Left renal cortex interstitium (tissue), 4 donors: ENCODE measurements around the gene GNG12. TPM values are rescaled to one million over a fixed set of nuclear protein-coding genes. Genes with fewer than 3 reads are reported as not detected.

Experiments
- DNase-seq, 4 donors: peaks; one replicate each; pipeline ENCODE4 v3.0.0-alpha.2; 2013; ENCODE audit warnings: low read depth in 4 of 4, low spot score in 2 of 4, missing footprints in 1 of 4
- polyA plus RNA-seq, 4 donors: library from polyadenylated mRNA; unstranded; fragments of 120-200 nt; gene quantifications; one replicate each; pipeline ENCODE4 v1.2.1, GENCODE V29; 2013; ENCODE audit not compliant: insufficient read length in 4 of 4

GNG12 gene
- polyA plus RNA-seq, 4 donors: 83.3 to 111 (median 106) TPM

DNA sequence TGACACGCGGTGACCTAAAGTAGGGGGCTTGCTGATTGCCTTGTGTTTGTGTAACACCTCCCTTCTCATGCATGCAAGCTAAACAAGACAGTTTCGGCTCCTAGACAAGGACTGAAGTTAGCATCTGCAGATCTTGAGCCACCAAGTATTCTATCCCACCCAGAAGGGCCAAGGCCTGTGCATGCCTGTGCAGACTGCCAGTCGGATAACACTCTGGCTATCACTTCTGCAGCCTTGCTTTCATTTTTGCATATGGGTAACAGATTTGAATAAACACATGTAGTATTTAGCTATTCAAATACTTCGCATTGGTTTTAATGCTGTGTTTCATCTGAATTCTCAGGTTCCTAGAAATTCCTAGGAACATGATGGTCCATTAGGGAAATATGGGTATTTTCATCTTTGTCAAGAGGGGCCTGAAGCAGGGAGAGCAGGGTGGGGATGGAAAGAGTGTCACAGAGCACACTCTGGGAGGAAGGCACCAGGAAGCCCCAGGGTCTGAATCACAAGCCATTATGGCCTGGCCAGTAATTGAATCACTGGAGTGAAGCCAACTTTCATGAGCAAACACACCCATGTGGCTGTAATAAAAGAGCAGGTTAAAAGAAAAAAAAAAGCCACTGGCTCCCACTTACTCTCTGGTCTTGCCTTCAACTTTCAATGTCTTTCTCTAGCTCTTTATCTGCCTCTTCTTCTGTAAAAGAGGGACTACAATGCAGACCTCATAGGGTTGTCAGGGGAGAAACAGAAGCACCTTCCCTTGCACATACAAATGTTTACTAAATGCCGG lies 120.0 kb downstream of the GNG12 start:
- no peak for DNase-seq

DNA sequence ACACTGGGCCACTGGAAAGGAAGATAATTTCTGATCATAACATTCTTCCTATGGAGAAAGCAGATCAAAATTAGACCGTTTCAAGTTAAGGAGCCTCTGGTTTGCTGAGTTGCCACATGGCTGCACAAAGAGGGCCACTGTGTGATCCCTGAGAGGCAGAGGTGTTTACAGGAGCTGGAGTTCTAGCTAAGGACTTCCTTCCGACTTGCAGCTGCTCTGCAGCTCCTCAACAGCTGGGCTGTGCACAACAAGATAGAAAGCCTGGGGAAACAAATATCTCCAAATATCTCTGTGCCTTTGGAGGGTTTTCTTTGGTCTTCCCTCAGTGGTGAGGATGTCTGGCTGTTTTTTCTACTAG lies 121.4 kb downstream of the GNG12 start:
- DNase-seq: no peak

DNA sequence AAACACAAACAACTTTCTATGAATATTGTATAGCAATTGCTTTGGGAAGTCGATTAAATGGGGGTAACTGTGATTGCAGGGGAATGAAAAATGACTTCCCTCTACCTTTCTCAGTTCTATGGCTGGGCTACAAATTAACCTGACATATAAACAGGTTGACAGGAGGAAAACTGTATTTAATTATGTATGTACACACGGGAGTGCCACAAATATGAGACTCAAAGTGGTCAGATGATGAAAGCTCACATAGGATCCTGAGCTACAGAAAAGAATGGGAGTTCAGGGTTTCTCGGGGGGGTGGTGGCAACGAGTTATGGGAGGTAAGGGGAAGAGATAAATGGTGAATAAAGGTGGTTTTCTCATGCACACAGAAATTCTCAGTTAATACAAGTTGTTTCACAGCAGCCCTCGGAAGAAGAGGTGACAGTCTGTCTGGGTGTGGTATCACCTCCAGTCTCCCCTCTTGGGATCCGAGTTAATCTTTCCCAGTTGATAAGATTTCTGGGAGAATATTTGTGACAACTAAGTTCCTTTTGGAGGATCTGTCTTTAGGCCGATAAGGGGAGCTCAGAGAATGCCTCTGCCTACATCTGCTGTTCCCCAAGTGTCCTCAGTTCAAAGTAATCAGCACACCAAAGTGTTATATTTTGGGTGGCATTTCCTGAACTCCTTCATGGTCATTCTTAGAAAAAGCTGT lies 122.0 kb downstream of the GNG12 start:
- no peak for DNase-seq

DNA sequence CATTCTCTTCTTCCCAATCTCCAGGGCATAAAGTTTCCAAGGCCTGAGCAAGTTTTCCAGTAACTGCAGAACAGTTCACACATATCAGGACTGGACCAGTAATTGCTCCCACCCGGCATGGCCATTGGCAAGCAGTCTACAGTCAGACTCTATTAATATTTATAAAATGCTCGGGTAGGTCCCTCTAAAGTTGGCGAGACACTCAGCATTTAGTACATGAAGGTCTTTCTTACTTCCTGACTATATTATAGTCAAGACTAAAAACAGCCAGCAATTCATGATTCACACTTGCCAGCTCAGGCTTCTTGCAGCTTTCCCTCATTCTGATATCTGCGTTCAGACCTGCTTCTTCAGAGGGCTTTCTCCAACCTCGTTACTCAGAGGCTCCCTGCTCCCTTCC lies 122.8 kb downstream of the GNG12 start:
- DNase-seq: no peak

DNA sequence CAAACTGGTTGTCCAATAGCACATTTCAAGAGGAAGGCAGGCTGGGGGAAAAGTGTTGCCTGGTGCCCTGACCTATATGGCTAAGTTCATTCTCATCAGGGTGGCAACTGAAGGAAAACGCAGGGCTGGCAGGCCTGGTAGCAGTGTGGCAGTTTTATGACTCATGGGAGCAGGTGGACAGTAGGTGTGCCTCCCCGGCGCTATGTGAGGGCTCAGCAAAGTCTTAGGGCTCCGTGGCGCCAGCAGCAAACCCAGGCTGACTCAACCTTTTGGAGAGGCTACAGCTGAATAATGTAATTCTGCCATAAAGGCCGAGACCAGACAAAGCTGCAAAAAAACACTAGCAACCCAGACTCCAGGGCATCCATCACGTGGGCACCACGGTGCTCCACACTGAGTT lies 124.7 kb downstream of the GNG12 start:
- DNase-seq: no peak

DNA sequence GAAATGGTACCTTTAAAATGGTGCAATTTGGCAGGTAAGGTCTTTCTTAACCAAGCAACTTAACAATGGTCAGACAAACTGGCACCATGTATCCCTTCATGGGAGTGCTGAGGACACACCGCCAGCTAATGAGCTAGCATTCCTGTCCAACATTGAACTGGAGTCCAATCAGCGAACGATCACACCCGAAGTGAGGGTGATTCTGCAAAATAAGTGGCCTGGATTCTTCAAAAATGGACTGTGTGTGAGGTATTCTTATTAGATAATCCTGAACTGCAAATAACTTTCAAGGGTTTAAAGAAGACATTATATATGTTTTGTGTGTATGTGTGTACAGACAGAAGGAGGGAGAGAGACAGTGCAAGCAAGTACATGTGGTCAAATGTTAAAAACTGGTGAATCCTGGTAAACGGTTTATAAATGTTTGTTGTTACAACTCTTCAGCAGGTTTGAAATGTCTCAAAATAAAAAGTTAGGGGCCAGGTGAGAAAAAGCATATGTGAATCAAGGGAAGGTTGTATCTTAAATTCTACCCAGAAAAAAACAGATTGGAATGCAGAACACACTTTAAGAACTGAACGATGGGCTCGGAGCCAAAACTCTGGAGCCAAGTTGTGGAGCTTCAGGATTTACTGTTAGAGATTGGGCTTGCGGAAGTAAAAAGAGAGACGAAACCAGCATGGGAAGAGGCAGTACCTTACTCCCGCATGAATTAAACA lies 127.4 kb downstream of the GNG12 start:
- no peak for DNase-seq

DNA sequence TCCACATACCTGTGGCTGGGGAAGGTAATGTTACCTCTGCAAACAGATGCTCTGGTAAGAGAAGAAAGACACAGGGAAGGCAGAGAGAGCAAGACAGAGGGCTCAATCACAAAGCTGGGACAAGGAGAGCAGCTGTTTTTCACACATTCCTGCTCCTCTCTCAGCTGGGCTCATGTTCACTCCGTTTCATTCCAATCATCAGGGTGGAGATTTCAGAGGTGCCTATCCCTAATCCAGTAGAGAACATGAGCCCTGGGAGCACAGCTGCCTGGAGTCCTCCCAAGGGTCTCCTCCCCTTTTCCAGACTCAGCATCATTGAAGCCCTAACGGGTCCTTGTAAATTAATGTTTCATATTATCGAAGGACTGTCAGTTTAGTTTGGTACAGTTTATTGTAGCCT lies 128.9 kb downstream of the GNG12 start:
- DNase-seq: no peak

- no peak for DNase-seq
Observed at GRCh38 chr1:67701876-67702275, 131.4 kb downstream of the GNG12 start.

DNA sequence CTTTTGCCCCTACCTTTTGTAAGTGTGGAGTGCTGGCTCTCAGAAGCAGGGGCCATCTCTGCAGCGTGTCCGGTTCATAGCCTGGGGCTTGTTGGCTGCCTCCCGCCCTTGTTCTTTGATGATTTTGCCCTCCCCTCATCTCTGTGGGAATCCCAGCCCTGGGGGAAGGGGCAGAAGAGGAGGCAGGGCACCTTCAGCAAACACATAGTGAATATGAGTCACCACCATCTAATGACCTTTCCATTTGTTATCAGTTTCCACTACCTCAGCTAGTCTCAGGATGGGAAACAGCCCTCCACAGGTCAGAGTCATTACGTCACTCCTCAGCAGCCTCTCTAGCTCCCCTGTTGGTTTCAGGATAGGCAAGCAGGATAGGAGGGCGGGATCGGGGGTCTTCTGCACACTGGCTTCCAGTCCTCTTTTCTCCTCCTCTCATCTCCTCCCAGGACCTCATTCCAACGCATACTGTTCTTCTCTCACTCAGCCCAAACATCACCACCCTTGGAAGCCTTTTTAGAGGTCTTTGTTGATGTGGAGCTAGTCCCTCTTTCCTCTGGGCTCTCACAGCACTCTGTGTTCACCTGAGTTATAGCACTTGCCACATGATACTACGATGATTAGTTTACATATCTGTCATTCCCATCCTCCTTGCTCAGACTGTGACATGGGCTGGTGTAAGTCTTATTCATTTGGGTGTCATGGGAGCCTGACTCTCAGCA lies 132.4 kb downstream of the GNG12 start:
- no peak for DNase-seq

DNA sequence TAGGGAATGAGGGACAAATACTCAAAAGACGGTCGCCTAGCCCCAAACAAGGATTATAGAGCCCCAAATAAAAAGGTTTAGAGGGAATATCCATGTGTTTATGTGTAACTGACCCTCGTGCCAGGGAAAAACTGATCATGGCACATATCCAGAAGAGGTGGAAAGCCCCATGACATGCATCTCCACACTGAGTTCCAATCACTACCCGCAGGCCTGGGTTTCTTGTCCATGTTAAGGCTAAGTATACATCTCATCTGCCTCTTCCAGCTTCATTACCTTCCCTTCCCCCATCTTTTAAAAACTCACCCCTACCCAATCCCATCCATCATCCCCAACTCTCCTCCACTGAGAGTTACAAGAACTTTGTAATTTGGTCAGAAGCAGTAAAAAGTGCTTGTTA lies 133.0 kb downstream of the GNG12 start:
- DNase-seq: no peak

DNA sequence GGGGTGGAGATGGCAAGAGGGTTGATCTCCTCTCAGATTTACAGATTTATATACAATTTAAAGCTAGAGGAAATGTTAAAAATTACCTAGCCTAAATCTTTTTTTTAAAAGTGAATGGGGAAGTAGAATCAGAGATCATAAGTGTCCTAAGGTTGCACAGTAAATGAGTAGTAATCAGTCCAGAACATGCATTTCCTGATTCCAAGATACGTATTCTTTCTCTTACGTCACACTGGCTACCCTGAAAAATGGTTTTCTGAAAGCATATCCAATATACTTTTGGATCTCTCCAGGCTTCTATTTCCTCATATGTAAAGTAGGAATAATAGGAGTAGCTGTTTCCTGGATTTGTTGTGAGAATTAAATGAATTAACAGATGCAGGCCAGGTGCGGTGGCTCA lies 136.6 kb downstream of the GNG12 start:
- DNase-seq: no peak

GRCh38 chr1:67695963-67696362 lies 137.3 kb downstream of the GNG12 start:
- no peak for DNase-seq

- DNase-seq: no peak
Observed at GRCh38 chr1:67691712-67692111, 141.6 kb downstream of the GNG12 start.

- DNase-seq: no peak
Observed at GRCh38 chr1:67690411-67690810, 142.9 kb downstream of the GNG12 start.

DNA sequence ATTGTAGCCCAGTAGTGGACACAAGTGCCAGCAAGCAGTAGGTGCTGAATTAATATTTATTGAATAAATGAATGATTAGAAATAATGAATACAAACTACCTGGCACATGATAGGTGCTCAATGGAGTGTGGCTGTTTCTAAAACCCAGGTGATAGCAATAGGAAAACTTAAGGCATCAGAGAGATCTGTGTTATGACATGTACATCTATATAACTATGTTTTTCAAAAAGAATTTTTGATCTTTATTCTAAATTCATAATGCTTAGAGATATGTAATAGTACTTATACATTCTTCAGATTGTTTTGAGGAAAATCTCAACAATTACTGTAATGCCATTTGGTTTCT lies 143.3 kb downstream of the GNG12 start:
- no peak for DNase-seq

- no peak for DNase-seq
Observed at GRCh38 chr1:67689267-67690017, 143.8 kb downstream of the GNG12 start.

DNA sequence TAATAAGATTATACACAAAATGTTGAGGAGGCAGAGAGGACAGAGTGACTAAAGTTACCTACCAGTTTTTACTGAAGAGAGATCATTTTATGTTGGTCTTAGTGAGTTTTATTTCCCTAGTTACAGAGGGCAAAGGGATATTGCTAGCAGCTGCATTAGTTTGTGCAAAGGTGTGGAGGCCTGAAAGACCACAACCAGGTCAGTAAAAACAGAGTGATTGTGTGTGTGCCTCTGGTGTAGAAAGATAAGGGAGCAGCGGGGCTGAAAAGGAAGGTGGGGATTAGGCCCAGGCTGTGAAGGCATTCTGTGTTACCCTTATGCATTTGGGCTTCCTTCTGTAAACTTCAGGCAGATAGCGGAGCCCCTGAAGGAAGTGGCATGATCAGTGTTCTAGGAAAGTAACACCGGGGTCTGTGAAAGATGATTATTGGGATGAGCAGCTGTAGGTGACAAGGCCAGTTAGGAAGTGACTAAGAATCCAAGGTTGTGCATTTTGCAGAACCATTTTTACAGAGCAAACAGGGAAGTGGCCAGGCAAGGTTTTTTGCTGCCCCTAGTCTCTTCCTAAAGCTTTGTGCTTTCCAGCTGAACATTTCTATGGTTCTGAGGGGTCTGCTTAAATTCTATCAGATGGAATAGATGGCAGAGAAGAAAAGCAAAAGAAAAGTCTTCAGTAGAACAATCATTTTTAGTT lies 144.6 kb downstream of the GNG12 start:
- DNase-seq: no peak

DNA sequence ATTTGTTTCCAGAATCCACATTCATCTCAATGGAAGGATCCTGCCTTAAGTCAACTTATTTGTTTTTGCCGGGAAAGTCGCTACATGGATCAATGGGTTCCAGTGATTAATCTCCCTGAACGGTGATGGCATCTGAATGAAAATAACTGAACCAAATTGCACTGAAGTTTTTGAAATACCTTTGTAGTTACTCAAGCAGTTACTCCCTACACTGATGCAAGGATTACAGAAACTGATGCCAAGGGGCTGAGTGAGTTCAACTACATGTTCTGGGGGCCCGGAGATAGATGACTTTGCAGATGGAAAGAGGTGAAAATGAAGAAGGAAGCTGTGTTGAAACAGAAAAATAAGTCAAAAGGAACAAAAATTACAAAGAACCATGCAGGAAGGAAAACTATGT lies 145.6 kb downstream of the GNG12 start:
- no peak for DNase-seq

- no peak for DNase-seq
Observed at GRCh38 chr1:67687198-67687545, 146.1 kb downstream of the GNG12 start.
